ENCODE data around the gene RASGRP3. TPM values are rescaled to one million over a fixed set of nuclear protein-coding genes. Genes with fewer than 3 reads are reported as not detected.

Gene RASGRP3
- total RNA-seq, 1 donor: 12.1 TPM

GRCh38 chr2:33606622-33607021 lies 130.2 kb downstream of the RASGRP3 start:
- TF ChIP-seq CTCF (IDR thresholded peaks at IDR 0.05; ENCODE audit: insufficient read depth, low read depth, low read length): no peak
- DNase-seq (ENCODE audit: low read depth): no peak
- H3K4me3 ChIP-seq (ENCODE audit: low read depth, low read length): no peak overlapping the region

DNA sequence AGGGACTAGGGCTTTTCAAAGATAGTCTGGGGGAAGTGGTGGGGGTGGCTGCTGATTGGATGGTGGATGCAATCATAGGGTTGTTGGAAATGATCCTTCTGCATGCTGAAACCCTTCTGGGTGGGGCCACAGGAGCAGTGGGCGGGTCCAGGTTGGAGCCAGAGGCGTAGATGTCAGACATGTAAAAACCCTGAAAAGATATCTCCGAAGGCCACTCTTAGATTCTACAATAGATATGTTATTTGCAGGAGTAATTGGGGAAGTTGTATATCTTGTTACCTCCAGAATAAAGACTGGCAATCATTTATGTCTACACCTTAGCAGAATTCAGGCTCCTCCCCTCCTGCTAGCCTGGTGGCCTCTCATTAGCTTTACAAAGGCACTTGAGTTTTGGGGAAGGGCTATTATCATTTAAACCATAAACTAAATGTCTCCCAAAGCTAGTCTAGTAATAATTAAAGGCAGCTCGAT lies 130.8 kb downstream of the RASGRP3 start:
- TF ChIP-seq CTCF (IDR thresholded peaks at IDR 0.05; ENCODE audit: insufficient read depth, low read depth, low read length): no peak
- no peak for DNase-seq (ENCODE audit: low read depth)
- no peak overlapping the region for H3K4me3 ChIP-seq (ENCODE audit: low read depth, low read length)

DNA sequence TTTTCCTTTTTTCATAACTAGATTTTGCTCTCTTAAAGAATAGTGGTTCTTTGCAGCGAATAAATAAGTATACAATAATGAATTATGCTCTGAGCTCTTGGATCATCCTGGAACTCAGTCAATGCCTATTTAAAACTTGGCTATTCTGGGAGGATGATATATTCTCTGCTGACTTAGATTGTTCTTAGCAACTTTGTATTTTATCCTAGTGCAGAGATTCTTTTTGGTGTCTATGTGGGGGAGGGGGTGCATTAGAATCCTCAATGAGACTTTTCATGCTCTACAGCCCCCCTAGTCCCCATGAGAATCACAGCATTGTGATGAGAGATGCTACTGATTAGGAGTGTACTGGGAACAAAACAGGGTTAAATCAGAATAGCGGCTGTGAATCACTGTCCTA lies 131.5 kb downstream of the RASGRP3 start:
- TF ChIP-seq CTCF (IDR thresholded peaks at IDR 0.05; ENCODE audit: insufficient read depth, low read depth, low read length): no peak
- no peak for DNase-seq (ENCODE audit: low read depth)

GRCh38 chr2:33614190-33614589 lies 137.7 kb downstream of the RASGRP3 start:
- H3K4me3 ChIP-seq (ENCODE audit: low read depth, low read length): no peak overlapping the region
- no peak for DNase-seq (ENCODE audit: low read depth)
- no peak for TF ChIP-seq CTCF (IDR thresholded peaks at IDR 0.05; ENCODE audit: insufficient read depth, low read depth, low read length)

More for the DNA sequence above, 131.5 kb downstream of the RASGRP3 start:
- H3K4me3 ChIP-seq (ENCODE audit: low read depth, low read length): no peak overlapping the region

Small RNA genes within 50 kb of the gene (small RNA-seq; reads per million reads assigned to genes)
- gene ATP6V0E1P3: not detected

Other genes with a start within 250 kb of the RASGRP3 start
- gene FAM98A, start 122.7 kb downstream of the RASGRP3 start, total RNA-seq: 152 and 179 TPM in 2 replicates